Measurements from ENCODE around the gene MRPL54. TPM values are rescaled to one million over a fixed set of nuclear protein-coding genes. Genes with fewer than 3 reads are reported as not detected.

MRPL54 gene
- total and polyA plus RNA-seq, 2 experiments from 2014 or later, result 29.7 to 89.9 TPM

DNA sequence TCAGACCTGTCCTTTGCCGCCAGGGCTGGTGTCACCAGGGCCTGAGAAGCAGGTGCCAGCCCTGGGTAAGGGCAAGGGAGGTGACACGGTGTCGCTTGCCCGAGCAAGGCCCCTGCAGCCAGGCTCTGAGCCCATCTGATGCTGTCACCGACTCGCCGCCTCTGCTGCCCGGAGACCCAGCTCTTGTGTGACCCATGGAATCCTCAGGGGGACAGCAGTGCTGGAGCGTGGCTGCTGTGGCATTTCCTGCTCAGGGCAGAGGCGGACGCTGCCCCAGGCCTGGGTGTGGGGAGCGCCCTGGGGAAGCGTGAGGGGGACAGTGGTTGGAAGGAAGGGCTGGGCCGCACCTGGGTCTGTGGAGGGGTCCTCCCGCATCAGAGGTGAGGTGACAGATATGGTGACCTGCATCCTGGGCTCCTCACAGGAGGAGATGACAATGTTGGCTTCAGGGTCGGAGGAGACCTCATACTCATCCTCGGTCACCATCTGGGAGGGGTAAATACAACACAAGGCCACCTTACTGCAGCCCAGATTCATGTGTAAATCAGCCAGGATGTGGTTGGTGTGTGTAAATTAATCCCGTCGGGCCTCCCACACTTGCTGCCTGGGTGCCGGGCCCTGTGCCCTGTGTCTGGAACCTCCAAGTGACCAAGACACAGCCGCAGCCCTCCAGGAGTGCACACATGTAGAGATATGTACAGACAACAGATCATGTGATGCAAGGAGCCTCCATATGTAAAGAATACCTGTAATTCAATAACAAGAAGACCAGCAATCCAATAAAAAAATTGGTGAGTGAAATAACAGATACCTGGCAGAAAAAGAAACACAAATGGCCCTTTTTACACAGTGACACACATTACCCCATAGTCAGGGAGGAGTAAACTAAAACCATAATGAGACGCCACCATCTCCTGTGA is 51.3 kb downstream of the MRPL54 start:
- no peaks in the 10 kb centered on the region for H3K4me1 ChIP-seq (ENCODE audit: insufficient read depth)
- H4K20me1 ChIP-seq (replicated peaks; ENCODE audit: insufficient read depth), result no peaks in the 10 kb centered on the region
- ATAC-seq (no peak), DNase-seq (ENCODE audit: low spot score) (no peak)
- Mint-ChIP-seq H3K4me3 (no peak overlapping the region), H3K9me3 (no peaks in the 10 kb centered on the region; the same call in none of the 3 replicates), H3K4me1 (no peaks in the 10 kb centered on the region; the same call in 2 of the 3 replicates), H3K27me3 (ENCODE audit: insufficient read depth, low read depth, poor library complexity) (peaks cover 13% of the 10 kb centered on the region), H3K36me3 (ENCODE audit: low read depth) (peaks cover 4% of the 10 kb centered on the region; the same call in 2 of the 3 replicates), H3K27ac (no peak overlapping the region)
- H3F3A ChIP-seq (replicated peaks; ENCODE audit: low read depth), result 0 out of 2 replicates have a peak, but pooled peaks cover 2% of the 10 kb centered on the region
- no peak overlapping the region for H3K4me3 ChIP-seq
- no peak overlapping the region for H3K4me2 ChIP-seq
- no peaks in the 10 kb centered on the region for H3K36me3 ChIP-seq (ENCODE audit: insufficient read depth)
- no peak overlapping the region for H3K27ac ChIP-seq (ENCODE audit: low read depth)
- TF ChIP-seq EZH2phosphoT487 (IDR thresholded peaks at IDR 0.05; ENCODE audit: unreplicated experiment) (no peak), STAT1 (IDR thresholded peaks at IDR 0.05; ENCODE audit: unreplicated experiment) (no peak), NANOG (IDR thresholded peaks at IDR 0.05; ENCODE audit: borderline replicate concordance) (no peak), ZNF331 (CRISPR knock-in tag; IDR thresholded peaks at IDR 0.05; ENCODE audit: low read depth) (no peak), ZNF114 (CRISPR knock-in tag; IDR thresholded peaks at IDR 0.05) (no peak), CREB1 (CRISPR knock-in tag; IDR thresholded peaks at IDR 0.05; ENCODE audit: low read depth) (no peak), POLR2AphosphoS5 (IDR thresholded peaks at IDR 0.05; ENCODE audit: low read depth) (no peak), EZH2 (IDR thresholded peaks at IDR 0.05; ENCODE audit: low read depth, unreplicated experiment) (no peak), JUNB (IDR thresholded peaks at IDR 0.05; ENCODE audit: unreplicated experiment) (no peak)
- TF ChIP-seq, protein P1, sequence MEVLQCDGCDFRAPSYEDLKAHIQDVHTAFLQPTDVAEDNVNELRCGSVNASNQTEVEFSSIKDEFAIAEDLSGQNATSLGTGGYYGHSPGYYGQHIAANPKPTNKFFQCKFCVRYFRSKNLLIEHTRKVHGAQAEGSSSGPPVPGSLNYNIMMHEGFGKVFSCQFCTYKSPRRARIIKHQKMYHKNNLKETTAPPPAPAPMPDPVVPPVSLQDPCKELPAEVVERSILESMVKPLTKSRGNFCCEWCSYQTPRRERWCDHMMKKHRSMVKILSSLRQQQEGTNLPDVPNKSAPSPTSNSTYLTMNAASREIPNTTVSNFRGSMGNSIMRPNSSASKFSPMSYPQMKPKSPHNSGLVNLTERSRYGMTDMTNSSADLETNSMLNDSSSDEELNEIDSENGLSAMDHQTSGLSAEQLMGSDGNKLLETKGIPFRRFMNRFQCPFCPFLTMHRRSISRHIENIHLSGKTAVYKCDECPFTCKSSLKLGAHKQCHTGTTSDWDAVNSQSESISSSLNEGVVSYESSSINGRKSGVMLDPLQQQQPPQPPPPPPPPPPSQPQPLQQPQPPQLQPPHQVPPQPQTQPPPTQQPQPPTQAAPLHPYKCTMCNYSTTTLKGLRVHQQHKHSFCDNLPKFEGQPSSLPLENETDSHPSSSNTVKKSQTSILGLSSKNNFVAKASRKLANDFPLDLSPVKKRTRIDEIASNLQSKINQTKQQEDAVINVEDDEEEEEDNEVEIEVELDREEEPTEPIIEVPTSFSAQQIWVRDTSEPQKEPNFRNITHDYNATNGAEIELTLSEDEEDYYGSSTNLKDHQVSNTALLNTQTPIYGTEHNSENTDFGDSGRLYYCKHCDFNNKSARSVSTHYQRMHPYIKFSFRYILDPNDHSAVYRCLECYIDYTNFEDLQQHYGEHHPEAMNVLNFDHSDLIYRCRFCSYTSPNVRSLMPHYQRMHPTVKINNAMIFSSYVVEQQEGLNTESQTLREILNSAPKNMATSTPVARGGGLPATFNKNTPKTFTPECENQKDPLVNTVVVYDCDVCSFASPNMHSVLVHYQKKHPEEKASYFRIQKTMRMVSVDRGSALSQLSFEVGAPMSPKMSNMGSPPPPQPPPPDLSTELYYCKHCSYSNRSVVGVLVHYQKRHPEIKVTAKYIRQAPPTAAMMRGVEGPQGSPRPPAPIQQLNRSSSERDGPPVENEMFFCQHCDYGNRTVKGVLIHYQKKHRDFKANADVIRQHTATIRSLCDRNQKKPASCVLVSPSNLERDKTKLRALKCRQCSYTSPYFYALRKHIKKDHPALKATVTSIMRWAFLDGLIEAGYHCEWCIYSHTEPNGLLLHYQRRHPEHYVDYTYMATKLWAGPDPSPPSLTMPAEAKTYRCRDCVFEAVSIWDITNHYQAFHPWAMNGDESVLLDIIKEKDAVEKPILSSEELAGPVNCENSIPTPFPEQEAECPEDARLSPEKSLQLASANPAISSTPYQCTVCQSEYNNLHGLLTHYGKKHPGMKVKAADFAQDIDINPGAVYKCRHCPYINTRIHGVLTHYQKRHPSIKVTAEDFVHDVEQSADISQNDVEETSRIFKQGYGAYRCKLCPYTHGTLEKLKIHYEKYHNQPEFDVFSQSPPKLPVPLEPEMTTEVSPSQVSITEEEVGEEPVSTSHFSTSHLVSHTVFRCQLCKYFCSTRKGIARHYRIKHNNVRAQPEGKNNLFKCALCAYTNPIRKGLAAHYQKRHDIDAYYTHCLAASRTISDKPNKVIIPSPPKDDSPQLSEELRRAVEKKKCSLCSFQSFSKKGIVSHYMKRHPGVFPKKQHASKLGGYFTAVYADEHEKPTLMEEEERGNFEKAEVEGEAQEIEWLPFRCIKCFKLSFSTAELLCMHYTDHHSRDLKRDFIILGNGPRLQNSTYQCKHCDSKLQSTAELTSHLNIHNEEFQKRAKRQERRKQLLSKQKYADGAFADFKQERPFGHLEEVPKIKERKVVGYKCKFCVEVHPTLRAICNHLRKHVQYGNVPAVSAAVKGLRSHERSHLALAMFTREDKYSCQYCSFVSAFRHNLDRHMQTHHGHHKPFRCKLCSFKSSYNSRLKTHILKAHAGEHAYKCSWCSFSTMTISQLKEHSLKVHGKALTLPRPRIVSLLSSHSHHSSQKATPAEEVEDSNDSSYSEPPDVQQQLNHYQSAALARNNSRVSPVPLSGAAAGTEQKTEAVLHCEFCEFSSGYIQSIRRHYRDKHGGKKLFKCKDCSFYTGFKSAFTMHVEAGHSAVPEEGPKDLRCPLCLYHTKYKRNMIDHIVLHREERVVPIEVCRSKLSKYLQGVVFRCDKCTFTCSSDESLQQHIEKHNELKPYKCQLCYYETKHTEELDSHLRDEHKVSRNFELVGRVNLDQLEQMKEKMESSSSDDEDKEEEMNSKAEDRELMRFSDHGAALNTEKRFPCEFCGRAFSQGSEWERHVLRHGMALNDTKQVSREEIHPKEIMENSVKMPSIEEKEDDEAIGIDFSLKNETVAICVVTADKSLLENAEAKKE (CRISPR knock-in tag; IDR thresholded peaks at IDR 0.05), result no peak
- TF ChIP-seq, protein P2, sequence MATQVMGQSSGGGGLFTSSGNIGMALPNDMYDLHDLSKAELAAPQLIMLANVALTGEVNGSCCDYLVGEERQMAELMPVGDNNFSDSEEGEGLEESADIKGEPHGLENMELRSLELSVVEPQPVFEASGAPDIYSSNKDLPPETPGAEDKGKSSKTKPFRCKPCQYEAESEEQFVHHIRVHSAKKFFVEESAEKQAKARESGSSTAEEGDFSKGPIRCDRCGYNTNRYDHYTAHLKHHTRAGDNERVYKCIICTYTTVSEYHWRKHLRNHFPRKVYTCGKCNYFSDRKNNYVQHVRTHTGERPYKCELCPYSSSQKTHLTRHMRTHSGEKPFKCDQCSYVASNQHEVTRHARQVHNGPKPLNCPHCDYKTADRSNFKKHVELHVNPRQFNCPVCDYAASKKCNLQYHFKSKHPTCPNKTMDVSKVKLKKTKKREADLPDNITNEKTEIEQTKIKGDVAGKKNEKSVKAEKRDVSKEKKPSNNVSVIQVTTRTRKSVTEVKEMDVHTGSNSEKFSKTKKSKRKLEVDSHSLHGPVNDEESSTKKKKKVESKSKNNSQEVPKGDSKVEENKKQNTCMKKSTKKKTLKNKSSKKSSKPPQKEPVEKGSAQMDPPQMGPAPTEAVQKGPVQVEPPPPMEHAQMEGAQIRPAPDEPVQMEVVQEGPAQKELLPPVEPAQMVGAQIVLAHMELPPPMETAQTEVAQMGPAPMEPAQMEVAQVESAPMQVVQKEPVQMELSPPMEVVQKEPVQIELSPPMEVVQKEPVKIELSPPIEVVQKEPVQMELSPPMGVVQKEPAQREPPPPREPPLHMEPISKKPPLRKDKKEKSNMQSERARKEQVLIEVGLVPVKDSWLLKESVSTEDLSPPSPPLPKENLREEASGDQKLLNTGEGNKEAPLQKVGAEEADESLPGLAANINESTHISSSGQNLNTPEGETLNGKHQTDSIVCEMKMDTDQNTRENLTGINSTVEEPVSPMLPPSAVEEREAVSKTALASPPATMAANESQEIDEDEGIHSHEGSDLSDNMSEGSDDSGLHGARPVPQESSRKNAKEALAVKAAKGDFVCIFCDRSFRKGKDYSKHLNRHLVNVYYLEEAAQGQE (IDR thresholded peaks at IDR 0.05; ENCODE audit: unreplicated experiment), result no peak
- TF ChIP-seq, protein P3, sequence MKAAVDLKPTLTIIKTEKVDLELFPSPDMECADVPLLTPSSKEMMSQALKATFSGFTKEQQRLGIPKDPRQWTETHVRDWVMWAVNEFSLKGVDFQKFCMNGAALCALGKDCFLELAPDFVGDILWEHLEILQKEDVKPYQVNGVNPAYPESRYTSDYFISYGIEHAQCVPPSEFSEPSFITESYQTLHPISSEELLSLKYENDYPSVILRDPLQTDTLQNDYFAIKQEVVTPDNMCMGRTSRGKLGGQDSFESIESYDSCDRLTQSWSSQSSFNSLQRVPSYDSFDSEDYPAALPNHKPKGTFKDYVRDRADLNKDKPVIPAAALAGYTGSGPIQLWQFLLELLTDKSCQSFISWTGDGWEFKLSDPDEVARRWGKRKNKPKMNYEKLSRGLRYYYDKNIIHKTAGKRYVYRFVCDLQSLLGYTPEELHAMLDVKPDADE (IDR thresholded peaks at IDR 0.05), result no peak
- TF ChIP-seq, protein P4, sequence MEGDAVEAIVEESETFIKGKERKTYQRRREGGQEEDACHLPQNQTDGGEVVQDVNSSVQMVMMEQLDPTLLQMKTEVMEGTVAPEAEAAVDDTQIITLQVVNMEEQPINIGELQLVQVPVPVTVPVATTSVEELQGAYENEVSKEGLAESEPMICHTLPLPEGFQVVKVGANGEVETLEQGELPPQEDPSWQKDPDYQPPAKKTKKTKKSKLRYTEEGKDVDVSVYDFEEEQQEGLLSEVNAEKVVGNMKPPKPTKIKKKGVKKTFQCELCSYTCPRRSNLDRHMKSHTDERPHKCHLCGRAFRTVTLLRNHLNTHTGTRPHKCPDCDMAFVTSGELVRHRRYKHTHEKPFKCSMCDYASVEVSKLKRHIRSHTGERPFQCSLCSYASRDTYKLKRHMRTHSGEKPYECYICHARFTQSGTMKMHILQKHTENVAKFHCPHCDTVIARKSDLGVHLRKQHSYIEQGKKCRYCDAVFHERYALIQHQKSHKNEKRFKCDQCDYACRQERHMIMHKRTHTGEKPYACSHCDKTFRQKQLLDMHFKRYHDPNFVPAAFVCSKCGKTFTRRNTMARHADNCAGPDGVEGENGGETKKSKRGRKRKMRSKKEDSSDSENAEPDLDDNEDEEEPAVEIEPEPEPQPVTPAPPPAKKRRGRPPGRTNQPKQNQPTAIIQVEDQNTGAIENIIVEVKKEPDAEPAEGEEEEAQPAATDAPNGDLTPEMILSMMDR (conservative IDR thresholded peaks at IDR 0.05; ENCODE audit: low read depth in 2 of 2), result no peak
- no peaks in the 10 kb centered on the region for H3K79me2 ChIP-seq (replicated peaks; ENCODE audit: insufficient read depth)
- H3K9me2 ChIP-seq (ENCODE audit: insufficient read depth), result no peaks in the 10 kb centered on the region
- H2AFZ ChIP-seq, result no peak overlapping the region
- no peaks in the 10 kb centered on the region for H3K27me3 ChIP-seq (ENCODE audit: insufficient read depth)
